H1 (cell line): ENCODE results near the gene MORN5. TPM values are rescaled to one million over a fixed set of nuclear protein-coding genes. Genes with fewer than 3 reads are reported as not detected.
"Not testable (repeated sequence)": the region's sequence is repeated elsewhere in the genome, so short reads cannot be mapped to it uniquely, and the experiment has no call there.

Experiments used
- CTCF ChIA-PET: fragments of 300-600 bp; sonication (Branson Sonifier 250); formaldehyde crosslinking; loops from one replicate; lab custom pipeline; 2021; ENCODE audit not compliant: partially characterized antibody; lab: Charles Lee
- POLR2A ChIA-PET: fragments of 300-600 bp; sonication (Branson Sonifier 250); formaldehyde crosslinking; loops from one replicate; lab custom pipeline; 2021; ENCODE audit warnings: inconsistent platforms; ENCODE audit not compliant: partially characterized antibody; lab: Charles Lee
- DNase-seq, 2 experiments: peaks; one replicate each; pipeline versions ENCODE4 v3.0.0 to v3.0.0-alpha.2; 2010 to 2022; ENCODE audit warnings: low spot score in 2 of 2, low read depth in 1 of 2, mixed read lengths in 1 of 2
- FAIRE-seq: peaks from 2 replicates; lab custom pipeline; 2011; peaks lifted over from hg19 to GRCh38; lab: Jason Lieb, UNC
- H2AFZ ChIP-seq: 2 replicates; pipeline ENCODE4 v1.8.1; 2012; ENCODE audit warnings: low read length, inconsistent platforms
- H2AK5ac ChIP-seq: 2 replicates; pipeline ENCODE4 v1.6.1; 2013; ENCODE audit warnings: low read depth, low read length
- H2BK120ac ChIP-seq: replicated peaks from 2 replicates; pipeline ENCODE3; 2013; ENCODE audit warnings: low read depth, low read length, inconsistent platforms
- H2BK12ac ChIP-seq: 2 replicates; pipeline ENCODE4 v1.6.1; 2013; ENCODE audit warnings: low read depth, low read length
- H2BK15ac ChIP-seq: 2 replicates; pipeline ENCODE4 v1.6.1; 2013; ENCODE audit warnings: low read length
- H2BK20ac ChIP-seq: 2 replicates; pipeline ENCODE4 v1.6.1; 2013; ENCODE audit warnings: low read length
- H2BK5ac ChIP-seq: 2 replicates; pipeline ENCODE4 v1.6.1; 2013; ENCODE audit warnings: low read depth, low read length
- H3K14ac ChIP-seq: 2 replicates; pipeline ENCODE4 v1.6.1; 2013; ENCODE audit warnings: inconsistent platforms; ENCODE audit not compliant: insufficient read length
- H3K18ac ChIP-seq: 2 replicates; pipeline ENCODE4 v1.6.1; 2013; ENCODE audit warnings: low read length; ENCODE audit errors: extremely low read depth
- H3K23ac ChIP-seq: 2 replicates; pipeline ENCODE4 v1.6.1; 2013; ENCODE audit warnings: inconsistent platforms; ENCODE audit not compliant: insufficient read length
- H3K23me2 ChIP-seq: 2 replicates; pipeline ENCODE4 v1.6.1; 2013; ENCODE audit warnings: low read depth, low read length
- H3K27ac ChIP-seq: 2 replicates; pipeline ENCODE4 v1.6.1; 2011; ENCODE audit warnings: low read depth, low read length, inconsistent platforms
- H3K27me3 ChIP-seq, 4 experiments: replicated peaks in 1 of 4; 1 replicate in 1 of 4; 2 replicates in 3 of 4; pipeline versions ENCODE4 v1.6.1 to v1.8.1; 2011 to 2013; ENCODE audit warnings: low read length in 3 of 4, mild to moderate bottlenecking in 3 of 4, inconsistent platforms in 2 of 4, mixed read lengths in 2 of 4, moderate library complexity in 1 of 4; ENCODE audit not compliant: control insufficient read depth in 3 of 4, insufficient read depth in 3 of 4; ENCODE audit errors: extremely low read depth in 1 of 4
- H3K36me3 ChIP-seq, 4 experiments: 2 replicates each; pipeline versions ENCODE4 v1.6.1 to v1.8.1; 2011 to 2013; ENCODE audit warnings: mild to moderate bottlenecking in 4 of 4, low read length in 3 of 4, moderate library complexity in 2 of 4, control low read depth in 1 of 4, inconsistent platforms in 1 of 4; ENCODE audit not compliant: insufficient read depth in 4 of 4, control insufficient read depth in 2 of 4
- H3K4ac ChIP-seq: replicated peaks from 2 replicates; pipeline ENCODE3; 2013; ENCODE audit warnings: low read length, low read depth, mixed read lengths, inconsistent platforms; ENCODE audit not compliant: insufficient read length
- H3K4me1 ChIP-seq, 4 experiments: replicated peaks in 1 of 4; 1 replicate in 1 of 4; 2 replicates in 3 of 4; pipeline versions ENCODE4 v1.6.1 to v1.8.1; 2011 to 2013; ENCODE audit warnings: low read length in 3 of 4, inconsistent platforms in 2 of 4, mixed read lengths in 1 of 4; ENCODE audit not compliant: insufficient read depth in 4 of 4, control insufficient read depth in 3 of 4
- H3K4me2 ChIP-seq, 2 experiments: 2 replicates each; pipeline versions ENCODE4 v1.6.1 to v1.8.1; 2011 to 2013; ENCODE audit warnings: low read depth in 2 of 2, low read length in 2 of 2, control low read depth in 1 of 2, inconsistent platforms in 1 of 2, mild to moderate bottlenecking in 1 of 2; ENCODE audit not compliant: insufficient read depth in 1 of 2
- H3K4me3 ChIP-seq, 4 experiments: fragments of 200-600, 300-600 bp in 1 of 4; sonication (generic), shearing (Covaris generic), sonication (Bioruptor Twin) in 1 of 4; 2 replicates each; pipeline versions ENCODE4 v1.5.1 to v1.8.1; 2011 to 2016; ENCODE audit warnings: low read length in 4 of 4, low read depth in 3 of 4, control low read depth in 2 of 4, inconsistent platforms in 2 of 4, mild to moderate bottlenecking in 2 of 4, mixed read lengths in 1 of 4, moderate library complexity in 1 of 4; ENCODE audit not compliant: insufficient read depth in 2 of 4; ENCODE audit errors: extremely low read depth in 1 of 4
- H3K56ac ChIP-seq: replicated peaks from 2 replicates; pipeline ENCODE3; 2013; ENCODE audit warnings: low read depth, mild to moderate bottlenecking, mixed read lengths, low read length, inconsistent platforms; ENCODE audit not compliant: insufficient read length
- H3K79me1 ChIP-seq: 2 replicates; pipeline ENCODE4 v1.6.1; 2013; ENCODE audit warnings: low read depth, low read length, control low read depth
- H3K79me2 ChIP-seq, 2 experiments: 2 replicates each; pipeline versions ENCODE4 v1.6.1 to v1.8.1; 2012 to 2013; ENCODE audit warnings: low read length in 2 of 2, mild to moderate bottlenecking in 2 of 2, inconsistent platforms in 1 of 2; ENCODE audit not compliant: insufficient read depth in 2 of 2, control insufficient read depth in 1 of 2
- H3K9ac ChIP-seq, 4 experiments: replicated peaks in 1 of 4; 1 replicate in 1 of 4; 2 replicates in 3 of 4; pipeline versions ENCODE4 v1.6.1 to v1.8.1; 2011 to 2013; ENCODE audit warnings: low read depth in 3 of 4, low read length in 3 of 4, control low read depth in 2 of 4, mild to moderate bottlenecking in 2 of 4, moderate library complexity in 2 of 4, inconsistent platforms in 1 of 4; ENCODE audit errors: extremely low read depth in 1 of 4
- H3K9me3 ChIP-seq, 2 experiments: 2 replicates each; pipeline versions ENCODE4 v1.6.1 to v1.8.1; 2012 to 2013; ENCODE audit warnings: mild to moderate bottlenecking in 2 of 2, moderate library complexity in 2 of 2, control low read depth in 1 of 2, inconsistent platforms in 1 of 2, low read depth in 1 of 2, low read length in 1 of 2, mixed read lengths in 1 of 2; ENCODE audit not compliant: insufficient read depth in 2 of 2
- H4K20me1 ChIP-seq, 2 experiments: replicated peaks in 1 of 2; 2 replicates each; pipeline versions ENCODE3 to v1.8.1; 2011 to 2013; ENCODE audit warnings: inconsistent platforms in 2 of 2, low read length in 2 of 2, mild to moderate bottlenecking in 1 of 2; ENCODE audit not compliant: insufficient read depth in 2 of 2, control insufficient read depth in 1 of 2
- H4K5ac ChIP-seq: 2 replicates; pipeline ENCODE4 v1.6.1; 2013; ENCODE audit warnings: low read length, low read depth, mixed read lengths, inconsistent platforms; ENCODE audit not compliant: insufficient read length
- H4K8ac ChIP-seq: 2 replicates; pipeline ENCODE4 v1.8.0; 2013; ENCODE audit warnings: mild to moderate bottlenecking, moderate library complexity, low read length, inconsistent platforms; ENCODE audit not compliant: insufficient read depth; ENCODE audit errors: extremely low read depth
- H4K91ac ChIP-seq: replicated peaks from 2 replicates; pipeline ENCODE3; 2013; ENCODE audit warnings: low read length, mixed read lengths, inconsistent platforms; ENCODE audit not compliant: insufficient read length
- CHD2 ChIP-seq: IDR thresholded peaks from 2 replicates; pipeline ENCODE4 v1.6.1; 2012; ENCODE audit warnings: low read length, improper control_type of control experiment
- WGBS, 2 experiments: shearing (Covaris generic) in 1 of 2; methylation state at CpG; one replicate each; pipeline versions ENCODE4 v1.1.6 to v1.1.7; 2013 to 2015; ENCODE audit warnings: low lambda C conversion rate in 2 of 2, mixed read lengths in 2 of 2, inconsistent platforms in 1 of 2, low coverage in 1 of 2, missing lambda C conversion rate in 1 of 2; ENCODE audit not compliant: insufficient replicate concordance in 2 of 2, insufficient coverage in 1 of 2, insufficient read length in 1 of 2; ENCODE audit errors: extremely low coverage in 1 of 2, missing lambda C conversion rate in 1 of 2; 5-methylcytosine and 5-hydroxymethylcytosine counted together
- polyA plus RNA-seq, 7 experiments: library from polyadenylated mRNA; depleted of rRNA in 3 of 7; stranded (reverse) in 5 of 7; unstranded in 2 of 7; fragments of >200 nt in 5 of 7; fragments of 200-250 nt in 2 of 7; gene quantifications; 1 replicate in 5 of 7; 2 replicates in 1 of 7; 4 replicates in 1 of 7; pipeline versions ENCODE4 v1.2.1 to v1.2.3, GENCODE V29; 2011 to 2013; ENCODE audit warnings: missing spikeins in 2 of 7, mixed read lengths in 2 of 7
- total RNA-seq: library from RNA; stranded (reverse); fragmentation: NEBNext Ultra II Directional; extraction: Animal tissue kit (Norgen Biotek cat#: 25700); gene quantifications from 2 replicates; pipeline ENCODE4 v1.2.1, GENCODE V29; 2021

The MORN5 gene
- total and polyA plus RNA-seq, 2 of the 8 experiments (the other 6 are each of a cell fraction or from before 2014, with no cell fraction given) = not detected

- H3K79me2 ChIP-seq, H3K27me3 ChIP-seq, H4K5ac ChIP-seq, H3K9ac ChIP-seq, H4K91ac ChIP-seq, H3K27ac ChIP-seq, H3K4ac ChIP-seq, H3K18ac ChIP-seq, H2BK120ac ChIP-seq, H3K79me1 ChIP-seq, H3K23me2 ChIP-seq, H2AFZ ChIP-seq, H2BK15ac ChIP-seq, H3K23ac ChIP-seq, H2AK5ac ChIP-seq, H4K8ac ChIP-seq, H4K20me1 ChIP-seq, H2BK20ac ChIP-seq, H3K4me3 ChIP-seq, H3K56ac ChIP-seq, H3K4me2 ChIP-seq, H3K14ac ChIP-seq, H3K36me3 ChIP-seq, POLR2A ChIA-PET, DNase-seq, H3K9me3 ChIP-seq, H2BK5ac ChIP-seq, H2BK12ac ChIP-seq, FAIRE-seq: not testable (repeated sequence)
- TF ChIP-seq CHD2 = peak; percentile 22; the same call in 1 of the 2 replicates
- CTCF ChIA-PET = interaction anchor here (1.5 to 15.6 kb wide), 6 partner anchors 6 to 251 kb away, joined by 3 to 544 read pairs (median 110); no protein-coding TSS in a partner anchor
- peaks cover 8 to 16% (median 12%) of the 10 kb centered on the region in 4 experiments for H3K4me1 ChIP-seq
- 91% methylated on average over 9 of the region's 9 CpGs; no CpG with 5 or more reads in 1 of the 2 experiments for WGBS, 2 experiments
These were observed 42.5 kb upstream of the MORN5 start for GRCh38 chr9:122117241-122117640.
